ENCODE measurements around the gene ENOX1.

Gene ENOX1

GRCh38 chr13:43229506-43229905 is 557.3 kb downstream of the ENOX1 start:
- Mint-ChIP-seq H3K27me3 (peaks cover 25% of the 10 kb centered on the region), H3K4me3 (no peak overlapping the region), H3K27ac (no peak overlapping the region), H3K4me1 (no peaks in the 10 kb centered on the region), H3K36me3 (no peaks in the 10 kb centered on the region), H3K9me3 (no peaks in the 10 kb centered on the region)
- no peak for ATAC-seq

- H3K27me3 Mint-ChIP-seq = peaks cover 25% of the 10 kb centered on the region
- no peak overlapping the region for H3K27ac Mint-ChIP-seq
- no peaks in the 10 kb centered on the region for H3K9me3 Mint-ChIP-seq
- no peaks in the 10 kb centered on the region for H3K36me3 Mint-ChIP-seq
- no peaks in the 10 kb centered on the region for H3K4me1 Mint-ChIP-seq
- ATAC-seq = no peak
- no peak overlapping the region for H3K4me3 Mint-ChIP-seq
These were observed 559.1 kb downstream of the ENOX1 start for GRCh38 chr13:43227721-43228120.

GRCh38 chr13:43223216-43223615 is 563.6 kb downstream of the ENOX1 start:
- ATAC-seq = no peak
- Mint-ChIP-seq H3K4me1 (no peaks in the 10 kb centered on the region), H3K9me3 (no peaks in the 10 kb centered on the region), H3K4me3 (no peak overlapping the region), H3K36me3 (no peaks in the 10 kb centered on the region), H3K27ac (no peak overlapping the region), H3K27me3 (peaks cover 19% of the 10 kb centered on the region)

DNA sequence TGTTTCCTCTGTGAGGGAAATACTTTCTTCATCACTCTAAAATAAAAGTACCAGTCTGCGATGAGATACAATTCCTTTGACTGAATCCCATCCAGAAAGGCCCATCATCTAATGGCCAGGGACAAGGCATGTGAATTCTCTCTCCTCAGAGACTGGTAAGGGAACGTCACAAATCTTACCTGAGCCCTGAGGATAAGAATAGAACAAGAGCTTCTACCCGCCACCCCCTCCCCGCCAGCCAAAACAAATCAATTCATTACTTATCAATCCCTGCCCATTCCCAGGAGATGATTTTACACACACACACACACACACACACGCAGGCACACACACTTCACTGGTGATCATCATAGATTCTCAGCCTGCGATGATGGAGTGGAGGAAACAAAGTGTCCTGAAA is 564.7 kb downstream of the ENOX1 start:
- Mint-ChIP-seq H3K4me3 (no peak overlapping the region), H3K27me3 (peaks cover 19% of the 10 kb centered on the region), H3K4me1 (no peaks in the 10 kb centered on the region), H3K9me3 (no peaks in the 10 kb centered on the region), H3K36me3 (no peaks in the 10 kb centered on the region), H3K27ac (no peak overlapping the region)
- ATAC-seq = no peak

DNA sequence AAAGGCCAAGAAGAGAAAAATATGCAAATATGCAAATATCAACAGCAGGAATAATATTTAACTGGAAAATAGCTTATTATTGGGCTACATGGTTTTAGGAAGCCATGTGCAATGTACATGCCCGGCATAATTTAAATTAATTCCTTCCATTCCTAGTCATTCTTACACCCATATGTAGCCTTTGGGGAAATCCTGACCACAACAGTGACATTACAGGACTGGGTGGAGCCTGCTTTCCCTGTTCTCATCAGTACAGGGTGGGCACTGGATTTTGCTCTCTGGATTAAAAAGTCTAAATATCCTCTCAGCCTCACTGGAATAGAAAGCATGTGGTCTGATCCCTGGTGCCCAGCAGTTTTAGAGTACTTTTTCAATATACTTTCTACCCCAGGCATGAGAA is 565.2 kb downstream of the ENOX1 start:
- Mint-ChIP-seq H3K27me3 (peaks cover 17% of the 10 kb centered on the region), H3K9me3 (no peaks in the 10 kb centered on the region), H3K4me1 (no peaks in the 10 kb centered on the region), H3K4me3 (no peak overlapping the region), H3K36me3 (no peaks in the 10 kb centered on the region), H3K27ac (no peak overlapping the region)
- no peak for ATAC-seq

DNA sequence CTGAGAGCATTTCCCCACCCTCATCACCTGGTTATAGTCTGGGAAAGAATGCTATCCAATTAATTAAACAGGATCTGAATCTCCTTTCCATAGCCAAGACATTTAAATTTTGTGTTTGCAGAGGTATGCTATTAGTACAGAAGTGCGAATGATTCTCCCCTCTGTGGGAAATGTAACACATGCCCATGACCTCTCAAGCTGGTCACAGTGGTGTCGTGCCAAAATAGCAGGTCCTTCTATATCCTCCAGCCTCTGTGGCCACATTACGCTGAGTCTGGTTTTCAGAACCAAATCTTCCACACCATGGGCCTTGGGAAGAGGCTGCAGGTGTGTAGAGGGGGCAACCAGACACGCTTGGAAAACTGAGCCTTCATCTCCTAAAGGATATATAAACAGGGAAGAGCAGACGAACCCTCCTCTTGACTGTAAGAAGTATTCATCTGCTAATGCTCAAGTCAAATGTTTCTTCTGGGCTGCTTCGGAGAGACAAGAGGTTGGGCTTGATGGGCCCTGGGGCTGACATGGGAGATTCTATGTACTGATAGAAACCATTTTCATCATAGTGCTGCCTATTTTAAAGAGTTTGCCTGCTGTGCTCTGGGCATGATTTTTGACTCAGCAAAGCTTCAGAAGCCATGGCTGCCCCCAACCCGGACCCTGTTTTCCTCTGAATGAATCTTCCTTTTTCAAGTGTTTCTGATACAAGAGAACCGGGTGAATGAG is 565.7 kb downstream of the ENOX1 start:
- no peaks in the 10 kb centered on the region for H3K9me3 Mint-ChIP-seq
- H3K27me3 Mint-ChIP-seq = peaks cover 11% of the 10 kb centered on the region
- no peaks in the 10 kb centered on the region for H3K36me3 Mint-ChIP-seq
- no peak overlapping the region for H3K4me3 Mint-ChIP-seq
- no peak for ATAC-seq
- H3K4me1 Mint-ChIP-seq = no peaks in the 10 kb centered on the region
- H3K27ac Mint-ChIP-seq = no peak overlapping the region

DNA sequence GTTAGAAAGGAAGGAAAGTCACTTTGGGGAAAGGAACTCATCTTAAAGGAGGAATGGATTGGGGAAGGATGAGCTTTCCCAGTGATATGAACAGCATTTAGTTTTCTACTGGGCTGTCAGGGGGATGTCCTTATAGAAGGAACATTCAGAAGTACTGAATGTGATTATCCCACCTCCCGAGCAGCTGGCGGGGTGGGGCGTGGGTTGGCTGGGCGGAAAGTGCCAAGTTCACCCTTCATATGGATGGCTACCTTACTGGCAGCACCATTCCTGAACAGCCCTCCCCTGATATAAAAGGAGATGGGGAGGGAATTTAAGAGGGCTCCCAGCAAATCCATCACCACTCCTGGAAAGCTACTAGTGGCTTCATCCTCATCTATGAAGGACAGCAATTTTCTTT is 572.6 kb downstream of the ENOX1 start:
- Mint-ChIP-seq H3K4me1 (no peaks in the 10 kb centered on the region), H3K27ac (no peak overlapping the region), H3K9me3 (no peaks in the 10 kb centered on the region), H3K4me3 (no peak overlapping the region), H3K27me3 (peaks cover 7% of the 10 kb centered on the region), H3K36me3 (no peaks in the 10 kb centered on the region)
- no peak for ATAC-seq

DNA sequence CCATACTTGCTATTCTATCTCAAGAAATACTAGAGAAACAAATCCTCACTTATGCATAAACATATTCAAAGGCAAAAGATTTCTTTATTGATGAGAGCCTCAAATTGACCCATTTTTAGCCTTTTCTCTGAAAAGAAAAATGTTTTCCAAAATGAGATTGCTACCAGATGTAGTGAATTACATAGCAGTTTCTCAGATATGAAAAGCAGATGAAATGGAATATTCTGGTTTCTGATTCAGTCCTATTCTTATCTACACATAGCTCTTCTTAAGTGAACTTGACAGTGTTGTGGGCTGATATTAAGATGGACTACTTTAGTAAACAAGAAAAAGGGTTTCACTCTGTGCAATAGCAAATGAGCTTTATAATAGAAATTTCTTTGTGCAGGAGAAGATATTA is 579.9 kb downstream of the ENOX1 start:
- Mint-ChIP-seq H3K9me3 (no peaks in the 10 kb centered on the region), H3K27ac (no peak overlapping the region), H3K27me3 (no peaks in the 10 kb centered on the region), H3K36me3 (no peaks in the 10 kb centered on the region), H3K4me3 (no peak overlapping the region), H3K4me1 (no peaks in the 10 kb centered on the region)
- no peak for ATAC-seq

DNA sequence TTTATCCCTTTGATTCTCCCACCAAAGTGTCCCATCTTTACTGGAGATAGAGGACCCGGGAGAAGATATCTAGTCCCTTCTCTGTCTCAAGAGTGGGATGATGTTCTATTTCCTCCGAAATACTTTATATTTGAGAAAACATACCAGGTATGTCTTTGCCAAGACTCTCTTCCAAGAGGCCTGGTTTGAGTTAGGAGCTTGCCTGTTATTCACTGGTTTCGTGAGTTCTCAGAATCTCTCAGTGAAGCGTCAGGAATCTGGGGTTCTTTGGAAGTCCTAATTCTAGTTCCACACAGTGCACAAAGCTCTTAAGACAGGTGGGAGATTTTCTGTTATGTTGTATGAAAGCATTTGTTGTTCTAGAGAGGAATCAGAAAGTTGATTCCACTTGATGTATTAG is 581.4 kb downstream of the ENOX1 start:
- no peak for ATAC-seq

GRCh38 chr13:43204591-43204990 is 582.2 kb downstream of the ENOX1 start:
- Mint-ChIP-seq H3K9me3 (no peaks in the 10 kb centered on the region), H3K27me3 (peaks cover 14% of the 10 kb centered on the region)
- ATAC-seq = no peak

More for the DNA sequence above, 581.4 kb downstream of the ENOX1 start:
- no peak overlapping the region for H3K27ac Mint-ChIP-seq
- H3K27me3 Mint-ChIP-seq = peaks cover 8% of the 10 kb centered on the region
- no peaks in the 10 kb centered on the region for H3K9me3 Mint-ChIP-seq
- H3K4me3 Mint-ChIP-seq = no peak overlapping the region
- no peaks in the 10 kb centered on the region for H3K4me1 Mint-ChIP-seq
- H3K36me3 Mint-ChIP-seq = no peaks in the 10 kb centered on the region

GRCh38 chr13:43203781-43204180 is 583.0 kb downstream of the ENOX1 start:
- ATAC-seq = no peak
- Mint-ChIP-seq H3K9me3 (no peaks in the 10 kb centered on the region), H3K4me1 (no peaks in the 10 kb centered on the region), H3K36me3 (no peaks in the 10 kb centered on the region), H3K27ac (no peak overlapping the region), H3K4me3 (no peak overlapping the region), H3K27me3 (peaks cover 14% of the 10 kb centered on the region)

More at GRCh38 chr13:43204591-43204990, 582.2 kb downstream of the ENOX1 start:
- H3K4me3 Mint-ChIP-seq = no peak overlapping the region
- no peak overlapping the region for H3K27ac Mint-ChIP-seq
- no peaks in the 10 kb centered on the region for H3K4me1 Mint-ChIP-seq
- no peaks in the 10 kb centered on the region for H3K36me3 Mint-ChIP-seq

- no peaks in the 10 kb centered on the region for H3K4me1 Mint-ChIP-seq
- peaks cover 14% of the 10 kb centered on the region for H3K27me3 Mint-ChIP-seq
- H3K4me3 Mint-ChIP-seq = no peak overlapping the region
- H3K9me3 Mint-ChIP-seq = no peaks in the 10 kb centered on the region
- no peak overlapping the region for H3K27ac Mint-ChIP-seq
- ATAC-seq = no peak
- H3K36me3 Mint-ChIP-seq = no peaks in the 10 kb centered on the region
These were observed 586.0 kb downstream of the ENOX1 start for GRCh38 chr13:43200736-43201135.

DNA sequence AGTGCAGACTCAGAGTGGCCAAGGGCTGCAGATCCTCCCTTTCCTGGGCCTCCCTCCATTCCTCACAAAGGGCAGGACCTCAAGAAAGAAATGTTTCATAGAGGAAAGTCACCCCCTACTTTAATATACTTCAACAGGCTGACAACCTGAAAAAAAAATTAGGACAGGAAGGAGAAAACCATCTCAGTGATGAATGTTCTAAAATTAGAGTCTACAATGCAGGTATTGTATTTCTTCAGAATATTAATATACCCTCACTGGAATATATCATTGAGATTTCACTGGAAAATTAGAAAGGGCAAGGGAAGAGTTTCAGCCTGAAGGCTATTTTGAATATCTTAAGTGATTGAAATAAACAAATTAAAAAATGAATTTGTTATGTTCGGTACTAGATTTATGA is 586.5 kb downstream of the ENOX1 start:
- Mint-ChIP-seq H3K27me3 (peaks cover 14% of the 10 kb centered on the region), H3K9me3 (no peaks in the 10 kb centered on the region), H3K4me1 (no peaks in the 10 kb centered on the region), H3K36me3 (no peaks in the 10 kb centered on the region), H3K27ac (no peak overlapping the region), H3K4me3 (no peak overlapping the region)
- ATAC-seq = no peak

DNA sequence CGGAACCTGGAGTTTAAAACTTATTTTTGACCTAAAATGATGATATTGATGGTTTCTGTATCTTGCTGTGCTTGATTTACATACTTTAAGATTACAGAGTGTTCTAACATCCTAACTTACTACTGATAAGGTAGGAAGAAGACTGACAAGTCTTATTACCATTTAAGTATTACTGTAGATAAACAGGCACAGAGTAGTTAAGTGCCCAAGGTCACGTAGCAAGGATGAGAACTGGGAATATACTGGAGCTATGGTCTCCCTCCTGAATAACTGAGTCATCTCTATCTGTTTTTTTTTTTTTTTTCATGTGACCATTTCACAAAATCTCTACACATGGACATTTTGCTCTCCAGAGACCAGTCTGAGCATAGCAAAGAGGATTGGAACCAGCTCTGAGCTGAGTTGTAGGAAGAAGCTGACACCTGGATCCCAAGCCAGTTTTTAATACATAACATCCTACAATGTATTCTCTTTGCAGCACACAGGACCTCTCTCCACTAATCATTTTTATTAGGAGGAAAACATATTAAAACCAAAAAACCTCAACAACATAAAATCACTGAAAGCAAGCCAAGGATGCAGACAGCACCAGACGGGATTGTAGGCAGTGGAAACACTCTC is 589.9 kb downstream of the ENOX1 start:
- H3K9me3 Mint-ChIP-seq = no peaks in the 10 kb centered on the region
- H3K36me3 Mint-ChIP-seq = no peaks in the 10 kb centered on the region
- no peaks in the 10 kb centered on the region for H3K4me1 Mint-ChIP-seq
- no peak for ATAC-seq
- H3K4me3 Mint-ChIP-seq = no peak overlapping the region
- no peak overlapping the region for H3K27ac Mint-ChIP-seq
- H3K27me3 Mint-ChIP-seq = peaks cover 28% of the 10 kb centered on the region

DNA sequence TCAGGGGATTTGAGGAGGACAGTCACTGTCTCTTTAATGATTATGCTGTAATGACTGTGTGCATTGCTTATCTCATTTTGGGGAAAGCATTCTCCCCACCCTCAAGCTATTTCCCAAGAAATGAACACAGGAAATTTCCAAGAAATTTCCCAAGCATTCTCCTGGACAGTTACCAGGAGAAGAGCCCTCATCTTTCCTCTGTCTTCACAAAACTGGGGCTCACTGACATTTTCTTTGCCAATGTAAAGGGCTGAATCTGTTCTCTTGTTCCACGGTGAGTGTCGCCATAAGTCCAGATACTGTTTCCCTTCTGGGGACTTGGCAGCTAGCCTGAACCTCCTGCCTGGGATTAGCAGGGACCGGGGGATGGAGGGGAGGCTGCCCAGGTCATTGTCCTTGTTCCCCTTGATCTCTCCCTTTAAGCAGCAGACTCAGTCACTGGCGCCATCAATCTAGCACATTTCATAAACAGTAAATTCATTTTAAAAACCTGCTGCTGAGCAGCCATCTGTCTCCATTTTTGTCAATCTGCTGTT is 590.6 kb downstream of the ENOX1 start:
- H3K4me3 Mint-ChIP-seq = no peak overlapping the region
- peaks cover 27% of the 10 kb centered on the region for H3K27me3 Mint-ChIP-seq
- H3K9me3 Mint-ChIP-seq = no peaks in the 10 kb centered on the region
- no peak for ATAC-seq
- no peak overlapping the region for H3K27ac Mint-ChIP-seq
- no peaks in the 10 kb centered on the region for H3K36me3 Mint-ChIP-seq
- H3K4me1 Mint-ChIP-seq = no peaks in the 10 kb centered on the region

DNA sequence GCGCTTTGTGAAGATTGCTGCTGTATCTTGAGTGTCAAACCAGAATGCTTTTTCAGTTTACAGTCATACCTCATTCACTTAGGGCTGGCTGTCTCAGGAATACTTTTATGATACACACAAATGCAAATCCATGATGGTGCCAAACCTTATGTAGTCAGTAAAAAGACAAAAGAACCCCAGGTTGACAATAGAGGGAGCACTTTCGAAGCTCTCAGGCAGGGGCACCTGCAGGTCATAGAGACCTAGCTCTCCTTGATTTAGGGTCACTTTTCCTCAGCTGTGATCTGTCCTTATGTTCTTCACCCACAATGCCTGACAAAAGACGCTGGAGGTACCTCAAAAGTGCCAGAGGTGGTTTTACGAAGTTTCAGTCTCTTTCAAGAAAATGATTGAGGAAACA is 591.2 kb downstream of the ENOX1 start:
- Mint-ChIP-seq H3K36me3 (no peaks in the 10 kb centered on the region), H3K27me3 (peaks cover 21% of the 10 kb centered on the region), H3K9me3 (no peaks in the 10 kb centered on the region), H3K4me1 (no peaks in the 10 kb centered on the region), H3K27ac (no peak overlapping the region), H3K4me3 (no peak overlapping the region)
- ATAC-seq = no peak
